Mesothelial cell of epicardium (in vitro differentiated cells): ENCODE results near the gene IRF2. TPM values are rescaled to one million over a fixed set of nuclear protein-coding genes. Genes with fewer than 3 reads are reported as not detected.

Experiments used
- DNase-seq, 2 experiments: peaks; one replicate each; pipeline ENCODE4 v3.0.0; 2021; ENCODE audit warnings: low spot score in 2 of 2; ENCODE audit not compliant: unreplicated experiment in 2 of 2
- H3K27ac Mint-ChIP-seq: 2 replicates; pipeline ENCODE4 v1.8.0; 2021; ENCODE audit warnings: mixed read lengths
- H3K27me3 Mint-ChIP-seq: 2 replicates; pipeline ENCODE4 v1.8.0; 2021; ENCODE audit warnings: low read depth, mixed read lengths
- H3K36me3 Mint-ChIP-seq: 2 replicates; pipeline ENCODE4 v1.8.0; 2021; ENCODE audit warnings: mixed read lengths
- H3K4me1 Mint-ChIP-seq: 2 replicates; pipeline ENCODE4 v1.8.0; 2021; ENCODE audit warnings: mixed read lengths
- H3K4me3 Mint-ChIP-seq: 2 replicates; pipeline ENCODE4 v1.8.0; 2021; ENCODE audit warnings: mild to moderate bottlenecking, moderate library complexity, mixed read lengths
- H3K9me3 Mint-ChIP-seq: 2 replicates; pipeline ENCODE4 v1.8.0; 2021; ENCODE audit warnings: mixed read lengths
- CTCF ChIP-seq: fragments of 200-600 bp; sonication (generic); IDR thresholded peaks from one replicate; pipeline ENCODE4 v1.5.0; 2021; ENCODE audit warnings: antibody characterized with exemption; ENCODE audit not compliant: unreplicated experiment
- total RNA-seq: library from RNA; stranded (reverse); gene quantifications from 3 replicates; pipeline ENCODE4 v1.2.1, GENCODE V29; 2021

The IRF2 gene
- total RNA-seq, 1 donor from 2014 or later, result 15.8 TPM

DNA sequence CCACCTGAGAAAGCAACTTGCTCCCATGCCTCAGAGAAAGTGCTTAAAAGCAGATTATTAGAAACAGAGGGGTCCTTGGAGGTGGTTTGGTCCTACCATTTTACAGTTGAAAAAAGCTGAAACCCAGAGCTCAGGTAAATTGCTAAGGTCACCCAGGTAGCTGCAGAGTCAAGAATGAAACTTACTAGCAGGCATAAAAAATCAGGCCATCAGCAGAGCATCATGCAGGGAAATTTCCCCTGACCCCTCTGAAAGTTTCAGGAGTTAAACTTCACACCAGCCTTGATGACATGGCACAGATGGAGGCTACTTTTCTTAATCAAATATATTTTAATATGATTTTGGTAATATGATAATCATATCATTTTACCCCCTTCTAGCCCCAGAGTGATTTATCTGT lies 70.3 kb downstream of the IRF2 start:
- no peak for TF ChIP-seq CTCF
- Mint-ChIP-seq H3K4me1 (peaks cover 31% of the 10 kb centered on the region), H3K27me3 (no peaks in the 10 kb centered on the region), H3K27ac (no peak overlapping the region), H3K36me3 (peaks cover 22% of the 10 kb centered on the region), H3K9me3 (no peaks in the 10 kb centered on the region), H3K4me3 (no peak overlapping the region)
- no peak for DNase-seq

- TF ChIP-seq CTCF, result no peak
- Mint-ChIP-seq H3K27me3 (no peaks in the 10 kb centered on the region), H3K27ac (no peak overlapping the region), H3K36me3 (peaks cover 24% of the 10 kb centered on the region), H3K4me1 (peaks cover 24% of the 10 kb centered on the region), H3K9me3 (no peaks in the 10 kb centered on the region), H3K4me3 (no peak overlapping the region)
- DNase-seq, result no peak
Observed at GRCh38 chr4:184403384-184403781, 71.0 kb downstream of the IRF2 start.

- no peak for DNase-seq
- Mint-ChIP-seq H3K4me1 (peaks cover 19% of the 10 kb centered on the region), H3K4me3 (no peak overlapping the region), H3K36me3 (peaks cover 26% of the 10 kb centered on the region), H3K27ac (no peak overlapping the region), H3K27me3 (no peaks in the 10 kb centered on the region), H3K9me3 (no peaks in the 10 kb centered on the region)
- TF ChIP-seq CTCF, result no peak
Observed at GRCh38 chr4:184402740-184403383, 71.5 kb downstream of the IRF2 start.

- H3K27ac Mint-ChIP-seq, result no peak overlapping the region
- H3K36me3 Mint-ChIP-seq, result peaks cover 31% of the 10 kb centered on the region
- no peaks in the 10 kb centered on the region for H3K9me3 Mint-ChIP-seq
- peaks cover 15% of the 10 kb centered on the region for H3K4me1 Mint-ChIP-seq
- no peak for TF ChIP-seq CTCF
- no peaks in the 10 kb centered on the region for H3K27me3 Mint-ChIP-seq
- H3K4me3 Mint-ChIP-seq, result no peak overlapping the region
- DNase-seq, result no peak
Observed at GRCh38 chr4:184402239-184402638, 72.1 kb downstream of the IRF2 start.

DNA sequence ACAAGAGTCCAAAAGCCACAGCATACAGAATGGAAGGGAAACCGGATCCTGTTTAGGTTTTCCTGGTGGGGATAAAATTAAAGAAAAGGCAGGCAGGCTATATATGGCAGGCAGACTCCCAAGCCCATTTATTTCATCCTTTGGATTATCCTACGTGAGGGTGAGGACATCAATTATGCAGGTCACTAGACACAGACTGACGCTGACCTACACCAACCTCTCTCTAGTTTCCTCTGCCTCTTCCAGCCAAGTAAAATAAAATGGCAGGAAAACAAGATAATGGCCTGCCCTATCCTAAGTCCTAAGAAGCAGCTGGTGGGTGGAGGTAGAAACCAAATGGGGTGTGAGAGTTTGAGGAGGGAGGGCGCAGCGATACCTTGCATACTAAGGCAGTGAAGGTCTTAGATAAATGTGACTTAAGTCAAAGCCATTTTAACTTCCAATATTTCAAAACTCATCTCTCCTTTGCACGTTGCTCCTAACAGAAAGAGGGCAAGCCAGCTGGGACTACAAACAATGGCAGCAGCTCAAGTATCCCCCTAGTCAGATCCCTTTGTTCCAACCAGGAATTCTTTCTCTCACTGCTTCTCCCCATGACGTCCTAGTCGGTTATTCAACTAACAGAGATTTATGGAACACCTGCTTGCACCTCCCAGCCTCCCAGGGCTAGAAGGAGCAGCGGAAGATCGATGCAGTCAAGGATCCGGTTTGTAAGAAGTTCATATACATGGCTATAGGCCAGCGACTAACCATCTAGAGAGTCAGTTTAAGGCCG lies 72.8 kb downstream of the IRF2 start:
- no peak overlapping the region for H3K27ac Mint-ChIP-seq

More for the DNA sequence above, 72.8 kb downstream of the IRF2 start:
- Mint-ChIP-seq H3K36me3 (peaks cover 33% of the 10 kb centered on the region), H3K27me3 (no peaks in the 10 kb centered on the region), H3K4me1 (peaks cover 15% of the 10 kb centered on the region), H3K4me3 (no peak overlapping the region), H3K9me3 (no peaks in the 10 kb centered on the region)
- no peak for DNase-seq
- no peak for TF ChIP-seq CTCF
